Thymus (tissue), 11 donors: ENCODE data around the gene ODR4. TPM values are rescaled to one million over a fixed set of nuclear protein-coding genes. Genes with fewer than 3 reads are reported as not detected.
"Not testable (repeated sequence)": the region's sequence is repeated elsewhere in the genome, so short reads cannot be mapped to it uniquely, and the experiment has no call there.

Experiments used
- DNase-seq, 9 donors: peaks; one replicate each; pipeline ENCODE4 v3.0.0-alpha.2; 2013; ENCODE audit warnings: low spot score in 9 of 9, low read depth in 6 of 9, missing footprints in 1 of 9
- H3K27ac ChIP-seq, 2 donors: one replicate each; pipeline ENCODE4 v1.5.1; 2013; ENCODE audit warnings: control low read depth in 1 of 2, low read depth in 1 of 2, low read length in 1 of 2, mild to moderate bottlenecking in 1 of 2, moderate library complexity in 1 of 2
- H3K27me3 ChIP-seq, 2 donors: one replicate each; pipeline ENCODE4 v1.5.1; 2013; ENCODE audit warnings: low read length in 1 of 2; ENCODE audit not compliant: control insufficient read depth in 2 of 2, insufficient read depth in 1 of 2
- H3K36me3 ChIP-seq, 2 donors: one replicate each; pipeline ENCODE4 v1.5.1; 2013; ENCODE audit warnings: low read length in 1 of 2, mild to moderate bottlenecking in 1 of 2, moderate library complexity in 1 of 2; ENCODE audit not compliant: control insufficient read depth in 2 of 2, insufficient read depth in 2 of 2
- H3K4me1 ChIP-seq, 2 donors: one replicate each; pipeline ENCODE4 v1.5.1; 2013; ENCODE audit warnings: low read length in 2 of 2; ENCODE audit not compliant: control insufficient read depth in 2 of 2, insufficient read depth in 2 of 2
- H3K4me3 ChIP-seq, 2 donors: one replicate each; pipeline ENCODE4 v1.5.1; 2013; ENCODE audit warnings: low read length in 2 of 2, control low read depth in 1 of 2, mild to moderate bottlenecking in 1 of 2
- H3K9me3 ChIP-seq, 2 donors: one replicate each; pipeline ENCODE4 v1.5.1; 2013; ENCODE audit warnings: low read length in 1 of 2, mild to moderate bottlenecking in 1 of 2; ENCODE audit not compliant: control insufficient read depth in 2 of 2, insufficient read depth in 1 of 2
- WGBS: extraction: QIAGEN DNeasy Blood & Tissue Kit; methylation state at CpG from one replicate; pipeline ENCODE4 v1.1.7; 2013; 5-methylcytosine and 5-hydroxymethylcytosine counted together
- polyA plus RNA-seq: library from polyadenylated mRNA; stranded (reverse); fragments of 200-250 nt; gene quantifications from one replicate; pipeline ENCODE4 v1.2.3, GENCODE V29; 2013
- total RNA-seq: library from RNA; stranded (reverse); fragments of 120-200 nt; gene quantifications from one replicate; pipeline ENCODE4 v1.2.4, GENCODE V29; 2013
- donor health status: healthy.

The ODR4 gene
- total and polyA plus RNA-seq, 2 donors = 15.2 to 16.6 TPM

- no peak overlapping the region for H3K4me3 ChIP-seq
- H3K27me3 ChIP-seq = no peaks in the 10 kb centered on the region
- WGBS = 97% methylated on average over 3 of the region's 3 CpGs
These were observed 88.3 kb downstream of the ODR4 start for GRCh38 chr1:186463926-186464325.

GRCh38 chr1:186465491-186465890, 89.9 kb downstream of the ODR4 start:
- H3K9me3 ChIP-seq, H3K27me3 ChIP-seq, DNase-seq, H3K27ac ChIP-seq, H3K4me3 ChIP-seq, H3K36me3 ChIP-seq, H3K4me1 ChIP-seq: not testable (repeated sequence)

More at GRCh38 chr1:186463926-186464325, 88.3 kb downstream of the ODR4 start:
- no peaks in the 10 kb centered on the region for H3K9me3 ChIP-seq
- H3K4me1 ChIP-seq = no peaks in the 10 kb centered on the region
- H3K36me3 ChIP-seq = no peaks in the 10 kb centered on the region
- H3K27ac ChIP-seq = no peak overlapping the region
- no peak for DNase-seq

GRCh38 chr1:186465946-186466345, 90.3 kb downstream of the ODR4 start:
- H3K9me3 ChIP-seq = no peaks in the 10 kb centered on the region
- H3K4me1 ChIP-seq = no peaks in the 10 kb centered on the region
- no peak overlapping the region for H3K4me3 ChIP-seq
- WGBS = 90% methylated on average over 2 of the region's 2 CpGs
- no peak overlapping the region for H3K27ac ChIP-seq
- H3K36me3 ChIP-seq = no peaks in the 10 kb centered on the region
- H3K27me3 ChIP-seq = no peaks in the 10 kb centered on the region
- no peak for DNase-seq

Other genes with a start within 250 kb of the ODR4 start
- gene PRG4, start 79.6 kb upstream of the ODR4 start, total RNA-seq = 0.33 TPM
- 1.4 TPM for gene PRG4, start 79.6 kb upstream of the ODR4 start, polyA plus RNA-seq
- 74.2 TPM for gene TPR, start 585 bp upstream of the ODR4 start, total RNA-seq
- gene TPR, start 585 bp upstream of the ODR4 start, polyA plus RNA-seq = 38.4 TPM
- gene PDC, start 85.3 kb downstream of the ODR4 start, total RNA-seq = 0.14 TPM
- 0.46 TPM for gene PDC, start 85.3 kb downstream of the ODR4 start, polyA plus RNA-seq